CD14-positive monocyte (primary cell): ENCODE results near the gene ECHDC3. TPM values are rescaled to one million over a fixed set of nuclear protein-coding genes. Genes with fewer than 3 reads are reported as not detected.

ENCODE experiments used
- DNase-seq, 3 donors: peaks; one replicate each; pipeline ENCODE4 v3.0.0-alpha.2; 2011 to 2022
- H2AFZ ChIP-seq: 2 replicates; pipeline ENCODE4 v1.6.0; 2012; ENCODE audit warnings: mild to moderate bottlenecking, low read depth, low read length, inconsistent platforms; ENCODE audit not compliant: insufficient read depth, poor library complexity, severe bottlenecking
- H3K27ac ChIP-seq, 2 donors: 1 replicate in 1 of 2; 2 replicates in 1 of 2; pipeline ENCODE4 v1.5.1; 2012 to 2013; ENCODE audit warnings: low read length in 2 of 2, control low read depth in 1 of 2, inconsistent platforms in 1 of 2, low read depth in 1 of 2, mild to moderate bottlenecking in 1 of 2
- H3K27me3 ChIP-seq, 2 donors: one replicate each; pipeline versions ENCODE4 v1.6.0 to v1.6.1; 2011 to 2013; ENCODE audit warnings: low read length in 2 of 2; ENCODE audit not compliant: control insufficient read depth in 2 of 2, insufficient read depth in 2 of 2
- H3K36me3 ChIP-seq, 2 donors: replicated peaks in 1 of 2; 1 replicate in 1 of 2; 2 replicates in 1 of 2; pipeline versions ENCODE4 v1.5.1 to v1.6.1; 2012 to 2013; ENCODE audit warnings: low read length in 2 of 2, control low read depth in 1 of 2, inconsistent platforms in 1 of 2, mild to moderate bottlenecking in 1 of 2; ENCODE audit not compliant: insufficient read depth in 2 of 2, control insufficient read depth in 1 of 2
- H3K4me1 ChIP-seq, 2 donors: 1 replicate in 1 of 2; 2 replicates in 1 of 2; pipeline versions ENCODE4 v1.5.1 to v1.6.1; 2012 to 2013; ENCODE audit warnings: low read length in 2 of 2, control low read depth in 1 of 2, inconsistent platforms in 1 of 2, mild to moderate bottlenecking in 1 of 2, moderate library complexity in 1 of 2; ENCODE audit not compliant: insufficient read depth in 2 of 2, control insufficient read depth in 1 of 2
- H3K4me2 ChIP-seq: replicated peaks from 2 replicates; pipeline ENCODE3; 2012; ENCODE audit warnings: low read length, moderate library complexity, mild to moderate bottlenecking; ENCODE audit not compliant: poor library complexity, severe bottlenecking; ENCODE audit errors: extremely low read depth
- H3K4me3 ChIP-seq, 3 experiments: fragments of 200-600 bp in 1 of 3; sonication (generic) in 1 of 3; replicated peaks in 1 of 3; 1 replicate in 2 of 3; 2 replicates in 1 of 3; pipeline ENCODE4 v1.5.1; 2011 to 2013; ENCODE audit warnings: low read length in 3 of 3, mild to moderate bottlenecking in 3 of 3, control low read depth in 2 of 3, low read depth in 2 of 3, inconsistent platforms in 1 of 3, moderate library complexity in 1 of 3
- H3K79me2 ChIP-seq: 2 replicates; pipeline ENCODE4 v1.6.0; 2012; ENCODE audit warnings: mild to moderate bottlenecking, control low read depth, inconsistent platforms, low read length, moderate library complexity; ENCODE audit not compliant: insufficient read depth
- H3K9ac ChIP-seq: 2 replicates; pipeline ENCODE4 v1.6.0; 2017; ENCODE audit warnings: low read length, mild to moderate bottlenecking; ENCODE audit not compliant: insufficient read depth, poor library complexity, severe bottlenecking
- H3K9me3 ChIP-seq, 2 donors: replicated peaks in 1 of 2; 1 replicate in 1 of 2; 2 replicates in 1 of 2; pipeline versions ENCODE4 v1.5.1 to v1.6.1; 2012 to 2013; ENCODE audit warnings: low read length in 2 of 2, control low read depth in 1 of 2; ENCODE audit not compliant: control insufficient read depth in 1 of 2, insufficient read depth in 1 of 2
- H4K20me1 ChIP-seq: 2 replicates; pipeline ENCODE4 v1.6.0; 2012; ENCODE audit warnings: mild to moderate bottlenecking, low read length, control low read depth, moderate library complexity; ENCODE audit not compliant: insufficient read depth
- H3K27ac Mint-ChIP-seq, 7 donors: one replicate each; pipeline ENCODE4 v1.8.0; 2020; ENCODE audit warnings: mild to moderate bottlenecking in 7 of 7, mixed read lengths in 7 of 7, moderate library complexity in 6 of 7, inconsistent platforms in 2 of 7
- H3K27me3 Mint-ChIP-seq, 3 donors: one replicate each; pipeline ENCODE4 v1.8.0; 2021 to 2022; ENCODE audit warnings: low read depth in 3 of 3, mild to moderate bottlenecking in 3 of 3, mixed read lengths in 3 of 3, moderate library complexity in 3 of 3, inconsistent platforms in 1 of 3
- H3K36me3 Mint-ChIP-seq, 2 donors: one replicate each; pipeline ENCODE4 v1.8.0; 2020; ENCODE audit warnings: mixed read lengths in 2 of 2, inconsistent platforms in 1 of 2, mild to moderate bottlenecking in 1 of 2
- H3K4me1 Mint-ChIP-seq: one replicate; pipeline ENCODE4 v1.8.0; 2020; ENCODE audit warnings: mild to moderate bottlenecking, mixed read lengths
- H3K4me3 Mint-ChIP-seq, 2 donors: one replicate each; pipeline ENCODE4 v1.8.0; 2020; ENCODE audit warnings: mild to moderate bottlenecking in 2 of 2, mixed read lengths in 2 of 2, moderate library complexity in 1 of 2
- H3K9me3 Mint-ChIP-seq, 7 donors: one replicate each; pipeline ENCODE4 v1.8.0; 2020 to 2022; ENCODE audit warnings: mixed read lengths in 7 of 7, mild to moderate bottlenecking in 6 of 7, moderate library complexity in 6 of 7, inconsistent platforms in 2 of 7
- WGBS: methylation state at CpG from one replicate; pipeline ENCODE4 v1.1.5; 2013; ENCODE audit warnings: missing lambda C conversion rate; ENCODE audit not compliant: insufficient coverage; 5-methylcytosine and 5-hydroxymethylcytosine counted together
- intact Hi-C, 2 donors: fragments of 100-400 bp; cut with micrococcal nuclease; formaldehyde crosslinking; loops; one replicate each; pipeline versions ENCODE4 v1.15.0 to v1.15.1; 2023
- polyA plus RNA-seq, 3 donors: library from polyadenylated mRNA; depleted of rRNA in 1 of 3; unstranded in 2 of 3; stranded (reverse) in 1 of 3; fragments of 300-500 nt in 2 of 3; fragments of >200 nt in 1 of 3; fragmentation: Illumina TruSeq in 2 of 3; gene quantifications; 1 replicate in 2 of 3; 2 replicates in 1 of 3; pipeline ENCODE4 v1.2.3, GENCODE V29; 2012 to 2021
- TF ChIP-seq, protein P1 (sequence below): fragments of 200-600 bp; IDR thresholded peaks from one replicate; pipeline ENCODE4 v1.8.0; 2022; ENCODE audit warnings: antibody characterized with exemption, mild to moderate bottlenecking

The ECHDC3 gene
- polyA plus RNA-seq, 3 donors, result 9.2 to 10.6 (median 9.4) TPM

DNA sequence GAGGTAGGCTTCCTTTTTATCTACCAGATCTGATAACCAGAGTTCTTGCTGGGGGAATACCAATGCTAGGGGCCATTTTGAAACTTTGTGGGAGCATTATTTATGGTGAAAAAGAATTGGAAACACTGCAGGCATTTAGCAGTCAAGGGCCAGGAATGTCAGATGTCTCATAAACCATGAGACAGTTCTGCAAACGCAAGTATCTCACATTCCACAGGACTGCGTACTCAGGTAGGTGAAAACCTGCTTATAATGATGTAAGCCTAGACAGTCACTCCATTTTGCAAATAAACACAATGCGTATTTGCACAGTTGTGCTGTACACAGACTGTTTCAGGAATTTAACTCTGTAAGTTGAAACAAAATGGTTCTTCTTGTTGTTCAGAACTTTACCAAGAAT is 33.9 kb downstream of the ECHDC3 start:
- Mint-ChIP-seq H3K27me3 (peaks cover 0 to 10% (median 2%) of the 10 kb centered on the region in 3 donors), H3K36me3 (no peaks in the 10 kb centered on the region), H3K4me3 (no peak overlapping the region), H3K9me3 (peaks cover 0 to 7% (median 2%) of the 10 kb centered on the region in 7 donors), H3K27ac (no peak overlapping the region), H3K4me1 (no peaks in the 10 kb centered on the region)
- Histone ChIP-seq H3K36me3 (no peaks in the 10 kb centered on the region), H3K9me3 (no peaks in the 10 kb centered on the region), H3K79me2 (no peaks in the 10 kb centered on the region), H3K27ac (no peak overlapping the region), H3K4me3 (no peak overlapping the region), H3K4me1 (no peaks in the 10 kb centered on the region), H3K4me2 (no peak overlapping the region), H4K20me1 (no peaks in the 10 kb centered on the region), H3K9ac (no peak overlapping the region), H3K27me3 (no peaks in the 10 kb centered on the region), H2AFZ (no peak overlapping the region)
- 100% methylated on average over 2 of the region's 3 CpGs for WGBS
- TF ChIP-seq, protein P1, sequence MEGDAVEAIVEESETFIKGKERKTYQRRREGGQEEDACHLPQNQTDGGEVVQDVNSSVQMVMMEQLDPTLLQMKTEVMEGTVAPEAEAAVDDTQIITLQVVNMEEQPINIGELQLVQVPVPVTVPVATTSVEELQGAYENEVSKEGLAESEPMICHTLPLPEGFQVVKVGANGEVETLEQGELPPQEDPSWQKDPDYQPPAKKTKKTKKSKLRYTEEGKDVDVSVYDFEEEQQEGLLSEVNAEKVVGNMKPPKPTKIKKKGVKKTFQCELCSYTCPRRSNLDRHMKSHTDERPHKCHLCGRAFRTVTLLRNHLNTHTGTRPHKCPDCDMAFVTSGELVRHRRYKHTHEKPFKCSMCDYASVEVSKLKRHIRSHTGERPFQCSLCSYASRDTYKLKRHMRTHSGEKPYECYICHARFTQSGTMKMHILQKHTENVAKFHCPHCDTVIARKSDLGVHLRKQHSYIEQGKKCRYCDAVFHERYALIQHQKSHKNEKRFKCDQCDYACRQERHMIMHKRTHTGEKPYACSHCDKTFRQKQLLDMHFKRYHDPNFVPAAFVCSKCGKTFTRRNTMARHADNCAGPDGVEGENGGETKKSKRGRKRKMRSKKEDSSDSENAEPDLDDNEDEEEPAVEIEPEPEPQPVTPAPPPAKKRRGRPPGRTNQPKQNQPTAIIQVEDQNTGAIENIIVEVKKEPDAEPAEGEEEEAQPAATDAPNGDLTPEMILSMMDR, result no peak
- intact Hi-C loops, result no loop called here
- DNase-seq, result no peak

DNA sequence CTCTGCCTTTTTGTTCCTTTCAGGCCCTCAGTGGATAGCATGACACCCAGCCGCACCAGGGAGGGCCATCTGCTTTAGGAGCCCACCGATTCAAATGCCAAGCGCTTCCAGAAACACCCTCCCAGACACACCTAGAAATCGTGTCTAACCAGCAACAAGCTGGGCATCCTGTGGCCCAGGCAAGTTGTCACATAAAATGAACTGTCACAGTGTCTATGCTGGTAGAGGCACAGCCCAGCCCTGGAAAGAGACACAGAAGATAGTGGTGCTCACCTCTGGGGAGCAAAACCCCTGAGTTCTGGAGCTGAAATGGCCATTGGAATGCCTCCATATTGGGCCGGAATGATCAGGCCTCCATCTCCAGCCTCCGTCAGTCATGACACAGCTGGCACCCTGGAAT is 38.9 kb downstream of the ECHDC3 start:
- no peaks in the 10 kb centered on the region for H3K4me1 ChIP-seq
- H3K36me3 Mint-ChIP-seq, result no peaks in the 10 kb centered on the region
- no peak overlapping the region for H3K27ac Mint-ChIP-seq
- TF ChIP-seq, protein P1, result no peak
- peaks cover 0 to 7% (median 2%) of the 10 kb centered on the region in 7 donors for H3K9me3 Mint-ChIP-seq
- H3K9ac ChIP-seq, result no peak overlapping the region
- peaks cover 6% of the 10 kb centered on the region for H3K4me1 Mint-ChIP-seq
- H3K4me3 Mint-ChIP-seq, result no peak overlapping the region
- H3K4me2 ChIP-seq, result no peak overlapping the region
- H3K27me3 Mint-ChIP-seq, result peaks cover 0 to 3% (median 0%) of the 10 kb centered on the region in 3 donors
- no peaks in the 10 kb centered on the region for H3K36me3 ChIP-seq
- no peak overlapping the region for H2AFZ ChIP-seq
- no peak overlapping the region for H3K4me3 ChIP-seq
- 100% methylated on average over 4 of the region's 6 CpGs for WGBS
- no peak overlapping the region for H3K27ac ChIP-seq
- DNase-seq, result no peak
- H3K27me3 ChIP-seq, result no peaks in the 10 kb centered on the region
- no peaks in the 10 kb centered on the region for H4K20me1 ChIP-seq
- H3K9me3 ChIP-seq, result no peaks in the 10 kb centered on the region
- intact Hi-C loops, result no loop called here
- no peaks in the 10 kb centered on the region for H3K79me2 ChIP-seq
